Measurements from ENCODE around the gene KLK1.

KLK1 gene

DNA sequence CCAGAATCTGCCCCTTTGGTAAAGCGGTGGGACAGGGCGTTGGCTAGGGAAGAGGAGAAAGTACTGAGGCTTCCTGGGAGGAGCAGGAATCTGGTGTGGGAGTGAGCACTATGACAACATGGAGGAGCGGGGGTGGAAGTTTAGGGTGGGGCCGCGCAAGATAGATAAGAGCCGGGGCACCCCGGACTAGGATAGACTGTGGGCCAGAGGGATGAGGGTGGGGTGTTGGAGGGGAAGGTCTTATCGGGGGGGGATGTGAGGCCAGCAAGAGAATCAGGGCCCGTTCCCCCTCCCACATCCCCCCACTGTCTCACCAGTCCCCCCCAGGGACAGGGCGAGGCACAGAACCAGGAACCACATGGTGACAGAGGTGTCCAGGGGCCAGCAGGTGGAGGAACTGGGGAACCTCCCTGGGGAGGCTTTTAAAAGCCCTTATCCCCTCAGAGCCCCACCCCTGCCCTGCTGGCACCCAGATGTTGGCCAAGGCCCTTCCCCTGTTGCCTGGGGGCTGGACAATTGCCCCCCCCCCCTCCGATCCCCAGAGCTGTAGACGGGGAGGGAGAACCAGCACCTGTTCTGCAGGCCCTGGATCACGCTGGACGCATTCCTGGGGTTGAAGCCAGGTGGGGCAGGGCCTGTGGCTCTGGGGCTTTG, at the start of gene KLK1:
Gene KLK1 (minus strand): TSS at position 399 of the 654 bp plus-strand sequence. CDS start 39 bp downstream, at position 360.
- no peak for DNase-seq (ENCODE audit: low spot score)

DNA sequence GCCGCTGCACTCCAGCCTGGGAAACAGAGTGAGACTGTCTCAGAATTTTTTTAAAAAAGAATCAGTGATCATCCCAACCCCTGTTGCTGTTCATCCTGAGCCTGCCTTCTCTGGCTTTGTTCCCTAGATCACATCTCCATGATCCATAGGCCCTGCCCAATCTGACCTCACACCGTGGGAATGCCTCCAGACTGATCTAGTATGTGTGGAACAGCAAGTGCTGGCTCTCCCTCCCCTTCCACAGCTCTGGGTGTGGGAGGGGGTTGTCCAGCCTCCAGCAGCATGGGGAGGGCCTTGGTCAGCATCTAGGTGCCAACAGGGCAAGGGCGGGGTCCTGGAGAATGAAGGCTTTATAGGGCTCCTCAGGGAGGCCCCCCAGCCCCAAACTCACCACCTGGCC, 49.5 kb upstream of the KLK1 start, which contains the start of gene KLK2:
Gene KLK2 (plus strand): TSS at position 384 of the 400 bp plus-strand sequence. CDS start 35 bp downstream, outside the sequence.
- DNase-seq (ENCODE audit: low spot score), result no peak

DNA sequence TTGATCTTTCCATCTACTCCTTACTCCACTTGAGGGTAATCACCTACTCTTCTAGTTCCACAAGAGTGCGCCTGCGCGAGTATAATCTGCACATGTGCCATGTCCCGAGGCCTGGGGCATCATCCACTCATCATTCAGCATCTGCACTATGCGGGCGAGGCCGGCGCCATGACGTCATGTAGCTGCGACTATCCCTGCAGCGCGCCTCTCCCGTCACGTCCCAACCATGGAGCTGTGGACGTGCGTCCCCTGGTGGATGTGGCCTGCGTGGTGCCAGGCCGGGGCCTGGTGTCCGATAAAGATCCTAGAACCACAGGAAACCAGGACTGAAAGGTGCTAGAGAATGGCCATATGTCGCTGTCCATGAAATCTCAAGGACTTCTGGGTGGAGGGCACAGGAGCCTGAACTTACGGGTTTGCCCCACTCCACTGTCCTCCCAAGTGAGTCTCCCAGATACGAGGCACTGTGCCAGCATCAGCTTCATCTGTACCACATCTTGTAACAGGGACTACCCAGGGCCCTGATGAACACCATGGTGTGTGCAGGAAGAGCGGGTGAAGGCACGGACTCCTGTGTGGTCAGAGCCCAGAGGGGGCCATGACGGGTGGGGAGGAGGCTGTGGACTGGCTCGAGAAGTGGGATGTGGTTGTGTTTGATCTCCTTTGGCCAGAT, 47.0 kb upstream of the KLK1 start:
- DNase-seq (ENCODE audit: low spot score), result no peak

DNA sequence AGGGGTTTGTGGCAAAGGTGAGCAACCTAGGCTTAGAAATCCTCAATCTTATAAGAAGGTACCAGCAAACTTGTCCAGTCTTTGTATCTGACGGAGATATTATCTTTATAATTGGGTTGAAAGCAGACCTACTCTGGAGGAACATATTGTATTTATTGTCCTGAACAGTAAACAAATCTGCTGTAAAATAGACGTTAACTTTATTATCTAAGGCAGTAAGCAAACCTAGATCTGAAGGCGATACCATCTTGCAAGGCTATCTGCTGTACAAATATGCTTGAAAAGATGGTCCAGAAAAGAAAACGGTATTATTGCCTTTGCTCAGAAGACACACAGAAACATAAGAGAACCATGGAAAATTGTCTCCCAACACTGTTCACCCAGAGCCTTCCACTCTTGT, 45.9 kb upstream of the KLK1 start:
- DNase-seq (ENCODE audit: low spot score), result no peak

DNA sequence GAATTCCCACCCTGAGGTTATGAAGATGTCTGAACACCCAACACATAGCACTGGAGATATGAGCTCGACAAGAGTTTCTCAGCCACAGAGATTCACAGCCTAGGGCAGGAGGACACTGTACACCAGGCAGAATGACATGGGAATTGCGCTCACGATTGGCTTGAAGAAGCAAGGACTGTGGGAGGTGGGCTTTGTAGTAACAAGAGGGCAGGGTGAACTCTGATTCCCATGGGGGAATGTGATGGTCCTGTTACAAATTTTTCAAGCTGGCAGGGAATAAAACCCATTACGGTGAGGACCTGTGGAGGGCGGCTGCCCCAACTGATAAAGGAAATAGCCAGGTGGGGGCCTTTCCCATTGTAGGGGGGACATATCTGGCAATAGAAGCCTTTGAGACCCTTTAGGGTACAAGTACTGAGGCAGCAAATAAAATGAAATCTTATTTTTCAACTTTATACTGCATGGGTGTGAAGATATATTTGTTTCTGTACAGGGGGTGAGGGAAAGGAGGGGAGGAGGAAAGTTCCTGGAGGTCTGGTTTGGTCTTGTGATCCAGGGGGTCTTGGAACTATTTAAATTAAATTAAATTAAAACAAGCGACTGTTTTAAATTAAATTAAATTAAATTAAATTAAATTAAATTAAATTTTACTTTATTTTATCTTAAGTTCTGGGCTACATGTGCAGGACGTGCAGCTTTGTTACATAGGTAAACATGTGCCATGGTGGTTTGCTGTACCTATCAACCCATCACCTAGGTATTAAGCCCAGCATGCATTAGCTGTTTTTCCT, 38.1 kb upstream of the KLK1 start:
- DNase-seq (ENCODE audit: low spot score), result no peak

DNA sequence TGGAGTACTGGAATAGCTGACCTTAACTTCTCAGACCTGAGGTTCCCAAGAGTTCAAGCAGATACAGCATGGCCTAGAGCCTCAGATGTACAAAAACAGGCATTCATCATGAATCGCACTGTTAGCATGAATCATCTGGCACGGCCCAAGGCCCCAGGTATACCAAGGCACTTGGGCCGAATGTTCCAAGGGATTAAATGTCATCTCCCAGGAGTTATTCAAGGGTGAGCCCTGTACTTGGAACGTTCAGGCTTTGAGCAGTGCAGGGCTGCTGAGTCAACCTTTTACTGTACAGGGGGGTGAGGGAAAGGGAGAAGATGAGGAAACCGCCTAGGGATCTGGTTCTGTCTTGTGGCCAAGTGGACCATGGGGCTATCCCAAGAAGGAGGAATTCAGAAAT, 37.4 kb upstream of the KLK1 start:
- DNase-seq (ENCODE audit: low spot score), result no peak

DNA sequence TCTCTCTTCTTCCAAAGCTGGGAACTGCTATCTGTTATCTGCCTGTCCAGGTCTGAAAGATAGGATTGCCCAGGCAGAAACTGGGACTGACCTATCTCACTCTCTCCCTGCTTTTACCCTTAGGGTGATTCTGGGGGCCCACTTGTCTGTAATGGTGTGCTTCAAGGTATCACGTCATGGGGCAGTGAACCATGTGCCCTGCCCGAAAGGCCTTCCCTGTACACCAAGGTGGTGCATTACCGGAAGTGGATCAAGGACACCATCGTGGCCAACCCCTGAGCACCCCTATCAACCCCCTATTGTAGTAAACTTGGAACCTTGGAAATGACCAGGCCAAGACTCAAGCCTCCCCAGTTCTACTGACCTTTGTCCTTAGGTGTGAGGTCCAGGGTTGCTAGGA, 36.3 kb upstream of the KLK1 start:
- no peak for DNase-seq (ENCODE audit: low spot score)

DNA sequence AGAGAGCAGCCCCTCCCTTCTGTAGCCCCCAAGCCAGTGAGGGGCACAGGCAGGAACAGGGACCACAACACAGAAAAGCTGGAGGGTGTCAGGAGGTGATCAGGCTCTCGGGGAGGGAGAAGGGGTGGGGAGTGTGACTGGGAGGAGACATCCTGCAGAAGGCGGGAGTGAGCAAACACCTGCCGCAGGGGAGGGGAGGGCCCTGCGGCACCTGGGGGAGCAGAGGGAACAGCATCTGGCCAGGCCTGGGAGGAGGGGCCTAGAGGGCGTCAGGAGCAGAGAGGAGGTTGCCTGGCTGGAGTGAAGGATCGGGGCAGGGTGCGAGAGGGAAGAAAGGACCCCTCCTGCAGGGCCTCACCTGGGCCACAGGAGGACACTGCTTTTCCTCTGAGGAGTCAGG, 35.3 kb upstream of the KLK1 start:
- DNase-seq (ENCODE audit: low spot score), result no peak

DNA sequence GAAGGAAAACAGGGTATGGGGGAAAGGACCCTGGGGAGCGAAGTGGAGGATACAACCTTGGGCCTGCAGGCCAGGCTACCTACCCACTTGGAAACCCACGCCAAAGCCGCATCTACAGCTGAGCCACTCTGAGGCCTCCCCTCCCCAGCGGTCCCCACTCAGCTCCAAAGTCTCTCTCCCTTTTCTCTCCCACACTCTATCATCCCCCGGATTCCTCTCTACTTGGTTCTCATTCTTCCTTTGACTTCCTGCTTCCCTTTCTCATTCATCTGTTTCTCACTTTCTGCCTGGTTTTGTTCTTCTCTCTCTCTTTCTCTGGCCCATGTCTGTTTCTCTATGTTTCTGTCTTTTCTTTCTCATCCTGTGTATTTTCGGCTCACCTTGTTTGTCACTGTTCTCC, 33.8 kb upstream of the KLK1 start:
- no peak for DNase-seq (ENCODE audit: low spot score)

DNA sequence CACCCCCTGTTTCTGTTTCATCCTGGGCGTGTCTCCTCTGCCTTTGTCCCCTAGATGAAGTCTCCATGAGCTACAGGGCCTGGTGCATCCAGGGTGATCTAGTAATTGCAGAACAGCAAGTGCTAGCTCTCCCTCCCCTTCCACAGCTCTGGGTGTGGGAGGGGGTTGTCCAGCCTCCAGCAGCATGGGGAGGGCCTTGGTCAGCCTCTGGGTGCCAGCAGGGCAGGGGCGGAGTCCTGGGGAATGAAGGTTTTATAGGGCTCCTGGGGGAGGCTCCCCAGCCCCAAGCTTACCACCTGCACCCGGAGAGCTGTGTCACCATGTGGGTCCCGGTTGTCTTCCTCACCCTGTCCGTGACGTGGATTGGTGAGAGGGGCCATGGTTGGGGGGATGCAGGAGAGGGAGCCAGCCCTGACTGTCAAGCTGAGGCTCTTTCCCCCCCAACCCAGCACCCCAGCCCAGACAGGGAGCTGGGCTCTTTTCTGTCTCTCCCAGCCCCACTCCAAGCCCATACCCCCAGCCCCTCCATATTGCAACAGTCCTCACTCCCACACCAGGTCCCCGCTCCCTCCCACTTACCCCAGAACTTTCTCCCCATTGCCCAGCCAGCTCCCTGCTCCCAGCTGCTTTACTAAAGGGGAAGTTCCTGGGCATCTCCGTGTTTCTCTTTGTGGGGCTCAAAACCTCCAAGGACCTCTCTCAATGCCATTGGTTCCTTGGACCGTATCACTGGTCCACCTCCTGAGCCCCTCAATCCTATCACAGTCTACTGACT, 31.2 kb upstream of the KLK1 start, which contains the start of gene KLK3:
Gene KLK3 (plus strand): TSS at position 280 of the 775 bp plus-strand sequence. CDS start 41 bp downstream, at position 321.
- DNase-seq (ENCODE audit: low spot score), result no peak

DNA sequence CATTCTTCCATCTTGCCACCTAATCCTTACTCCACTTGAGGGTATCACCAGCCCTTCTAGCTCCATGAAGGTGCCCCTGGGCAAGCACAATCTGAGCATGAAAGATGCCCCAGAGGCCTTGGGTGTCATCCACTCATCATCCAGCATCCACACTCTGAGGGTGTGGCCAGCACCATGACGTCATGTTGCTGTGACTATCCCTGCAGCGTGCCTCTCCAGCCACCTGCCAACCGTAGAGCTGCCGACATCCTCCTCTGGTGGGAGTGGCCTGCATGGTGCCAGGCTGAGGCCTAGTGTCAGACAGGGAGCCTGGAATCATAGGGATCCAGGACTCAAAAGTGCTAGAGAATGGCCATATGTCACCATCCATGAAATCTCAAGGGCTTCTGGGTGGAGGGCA, 28.0 kb upstream of the KLK1 start:
- DNase-seq (ENCODE audit: low spot score), result no peak

DNA sequence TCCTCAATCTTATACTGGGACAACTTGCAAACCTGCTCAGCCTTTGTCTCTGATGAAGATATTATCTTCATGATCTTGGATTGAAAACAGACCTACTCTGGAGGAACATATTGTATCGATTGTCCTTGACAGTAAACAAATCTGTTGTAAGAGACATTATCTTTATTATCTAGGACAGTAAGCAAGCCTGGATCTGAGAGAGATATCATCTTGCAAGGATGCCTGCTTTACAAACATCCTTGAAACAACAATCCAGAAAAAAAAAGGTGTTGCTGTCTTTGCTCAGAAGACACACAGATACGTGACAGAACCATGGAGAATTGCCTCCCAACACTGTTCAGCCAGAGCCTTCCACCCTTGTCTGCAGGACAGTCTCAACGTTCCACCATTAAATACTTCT, 27.2 kb upstream of the KLK1 start:
- DNase-seq (ENCODE audit: low spot score), result no peak

DNA sequence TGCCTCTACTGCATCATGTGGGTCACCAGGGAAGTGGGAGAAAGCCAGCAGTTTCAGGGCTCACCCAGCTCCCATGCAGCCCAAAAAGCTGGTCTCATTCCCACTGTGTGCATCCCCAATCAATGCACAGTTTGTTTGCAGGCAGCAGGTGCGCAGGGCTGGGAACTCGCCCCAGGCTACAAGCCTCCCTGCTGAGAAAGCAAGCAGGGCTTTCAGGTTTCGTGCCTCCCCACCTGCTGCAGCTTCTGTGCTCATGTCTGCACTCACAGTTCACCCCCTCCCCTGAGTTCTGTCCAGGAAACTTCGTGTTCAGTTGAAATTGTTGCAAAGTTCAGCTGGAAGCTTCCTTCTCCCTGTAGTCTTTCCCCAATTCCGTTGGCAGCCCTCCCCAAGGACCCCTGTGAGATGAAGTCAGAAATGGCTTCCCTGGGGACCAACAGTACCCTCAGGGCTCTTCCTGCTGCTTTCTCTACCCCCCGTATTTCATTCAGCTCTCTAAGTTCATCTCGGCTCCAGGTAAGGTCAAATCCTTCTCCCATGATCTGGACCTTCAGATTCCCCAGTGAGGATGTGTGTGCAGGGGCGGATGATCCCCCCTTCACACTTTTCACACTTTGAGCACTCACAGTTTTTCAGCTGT, 20.8 kb upstream of the KLK1 start:
- DNase-seq (ENCODE audit: low spot score), result no peak

DNA sequence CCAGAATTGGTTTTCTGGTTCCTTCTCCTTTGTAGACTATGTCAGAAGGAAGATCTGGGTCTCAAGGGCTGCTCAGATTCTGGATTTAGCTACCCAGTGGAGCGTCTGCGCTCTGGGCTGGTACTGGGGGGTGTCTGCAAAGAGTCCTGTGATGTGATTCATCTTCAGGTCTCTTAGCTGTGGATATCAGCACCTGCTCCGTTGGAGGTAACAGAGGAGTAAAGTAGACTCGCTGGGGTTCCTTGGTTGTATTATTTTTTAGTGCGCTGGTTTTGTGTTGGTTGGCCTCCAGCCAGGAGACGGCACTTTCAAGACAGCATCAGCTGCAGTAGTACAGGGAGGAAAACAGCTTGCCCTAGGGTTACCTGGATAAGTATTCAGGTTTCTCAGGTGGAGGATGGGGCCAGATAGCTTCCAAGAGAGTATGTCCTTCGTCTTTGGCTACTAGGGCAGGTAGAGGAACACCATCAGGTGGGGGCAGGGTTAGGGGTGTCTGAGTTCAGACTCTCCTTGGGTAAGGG, 20.2 kb upstream of the KLK1 start:
- no peak for DNase-seq (ENCODE audit: low spot score)

DNA sequence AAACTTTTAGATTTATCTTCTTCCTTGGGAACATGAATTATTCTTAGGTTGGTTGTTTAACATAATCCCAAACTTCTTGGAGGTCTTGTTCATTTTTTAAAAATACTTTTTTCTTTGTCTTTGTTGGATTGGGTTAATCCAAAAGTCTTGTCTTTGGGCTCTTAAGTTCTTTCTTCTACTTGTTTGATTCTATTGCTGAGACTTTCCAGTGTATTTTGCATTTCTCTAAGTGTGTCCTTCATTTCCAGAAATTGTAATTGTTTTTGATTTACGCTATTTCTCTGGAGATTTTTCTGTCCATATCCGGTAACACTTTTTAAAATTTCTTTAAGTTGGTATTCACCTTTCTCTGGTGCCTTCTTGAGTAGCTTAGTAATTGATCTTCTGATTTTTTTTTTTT, 19.6 kb upstream of the KLK1 start:
- DNase-seq (ENCODE audit: low spot score), result no peak

DNA sequence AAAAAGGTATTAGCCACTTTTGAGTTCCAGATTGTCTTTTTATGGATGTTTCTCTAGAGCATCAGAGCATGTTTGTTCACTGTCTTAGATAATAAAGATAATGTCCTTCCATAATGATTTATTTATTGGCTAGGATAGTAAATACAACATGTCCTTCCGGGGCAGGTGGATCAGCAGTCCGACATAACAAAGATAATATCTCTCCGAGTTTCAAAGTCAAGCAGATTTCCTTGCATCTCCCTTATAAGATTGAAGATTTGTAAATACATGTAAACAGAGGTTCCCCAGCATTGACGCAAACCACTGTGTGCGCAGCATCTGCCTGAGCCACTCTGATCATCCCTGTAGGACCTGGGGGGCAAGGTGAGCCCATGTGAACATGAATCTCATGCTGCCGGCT, 18.5 kb upstream of the KLK1 start:
- DNase-seq (ENCODE audit: low spot score), result no peak

DNA sequence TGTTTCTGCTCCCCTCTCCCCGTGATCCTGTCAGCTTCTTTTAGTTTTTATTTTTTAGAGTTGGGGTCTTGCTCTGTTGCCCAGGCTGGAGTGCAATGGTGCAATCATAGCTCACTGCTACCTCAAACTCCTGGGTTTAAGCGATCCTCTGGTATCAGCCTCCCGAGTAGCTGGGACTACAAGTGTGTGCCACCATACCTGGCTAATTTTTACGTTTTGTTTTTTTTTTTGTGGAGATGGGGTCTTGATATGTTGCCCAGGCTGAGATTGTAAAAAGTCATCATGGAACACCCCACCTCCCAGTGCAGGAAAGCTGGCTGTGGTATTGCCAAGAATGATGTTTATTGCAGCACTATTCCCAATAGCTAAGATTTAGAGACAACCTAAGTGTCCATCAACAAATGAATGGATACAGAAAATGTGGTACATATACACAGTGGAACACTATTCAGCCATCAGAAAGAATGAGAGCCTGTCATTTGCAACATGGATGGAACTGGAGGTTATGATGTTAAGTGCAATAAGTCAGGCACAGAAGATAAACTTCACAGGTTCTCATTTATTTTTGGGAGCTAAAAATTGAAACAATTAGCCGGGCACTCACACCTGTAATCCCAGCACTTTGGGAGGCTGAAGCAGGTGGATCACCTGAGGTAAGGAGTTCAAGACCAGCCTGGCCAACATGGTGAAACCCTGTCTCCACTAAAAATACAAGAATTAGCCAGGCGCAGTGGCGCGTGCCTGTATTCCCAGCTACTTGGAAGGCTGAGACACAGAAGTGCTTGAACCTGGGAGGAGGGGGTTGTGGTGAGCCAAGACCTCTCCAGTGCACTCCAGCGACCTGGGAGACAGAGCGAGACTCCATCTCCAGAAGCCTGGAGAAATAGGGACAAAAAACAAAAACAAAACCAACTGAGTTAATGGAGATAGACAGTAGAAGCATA, 16.4 kb upstream of the KLK1 start:
- DNase-seq (ENCODE audit: low spot score), result no peak

DNA sequence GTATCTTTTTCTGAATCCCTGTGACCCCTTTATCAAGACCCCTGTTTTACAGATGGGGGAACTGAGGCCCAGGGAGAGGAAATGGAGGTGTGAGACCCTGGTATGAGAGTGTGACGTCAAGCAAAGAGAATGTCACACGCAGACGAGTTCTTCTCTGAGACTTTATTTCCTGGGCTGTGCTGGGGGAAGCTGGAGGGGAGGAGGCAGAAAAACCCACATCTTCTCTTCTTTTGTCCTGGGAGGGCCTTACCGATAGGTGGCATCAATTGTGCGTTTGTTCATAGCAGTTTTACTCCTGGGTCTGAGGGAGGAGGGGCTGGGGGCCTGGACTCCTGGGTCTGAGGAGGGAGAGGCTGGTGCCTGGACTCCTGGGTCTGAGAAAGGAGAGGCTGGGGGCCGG, 14.7 kb upstream of the KLK1 start:
- no peak for DNase-seq (ENCODE audit: low spot score)

DNA sequence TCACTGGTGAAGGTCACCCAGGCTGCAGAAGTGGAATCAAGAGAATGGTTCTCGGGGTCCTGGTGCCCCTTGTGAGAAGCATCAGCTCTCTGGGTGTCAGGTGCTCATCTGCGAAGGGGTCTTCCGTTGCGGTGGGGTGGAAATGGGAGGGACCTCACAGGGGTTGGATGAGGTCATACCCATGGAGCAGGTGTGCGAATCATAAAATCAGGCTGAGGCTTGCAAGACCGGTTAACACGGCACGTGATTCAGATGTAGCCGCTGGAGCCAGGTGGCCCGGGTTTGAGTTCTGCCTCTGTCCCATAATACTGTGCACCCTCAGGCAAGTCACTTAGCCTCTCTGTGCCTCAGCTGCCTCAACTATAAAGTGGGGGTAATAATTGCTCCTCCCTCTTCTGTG, 13.7 kb upstream of the KLK1 start:
- DNase-seq (ENCODE audit: low spot score), result no peak

DNA sequence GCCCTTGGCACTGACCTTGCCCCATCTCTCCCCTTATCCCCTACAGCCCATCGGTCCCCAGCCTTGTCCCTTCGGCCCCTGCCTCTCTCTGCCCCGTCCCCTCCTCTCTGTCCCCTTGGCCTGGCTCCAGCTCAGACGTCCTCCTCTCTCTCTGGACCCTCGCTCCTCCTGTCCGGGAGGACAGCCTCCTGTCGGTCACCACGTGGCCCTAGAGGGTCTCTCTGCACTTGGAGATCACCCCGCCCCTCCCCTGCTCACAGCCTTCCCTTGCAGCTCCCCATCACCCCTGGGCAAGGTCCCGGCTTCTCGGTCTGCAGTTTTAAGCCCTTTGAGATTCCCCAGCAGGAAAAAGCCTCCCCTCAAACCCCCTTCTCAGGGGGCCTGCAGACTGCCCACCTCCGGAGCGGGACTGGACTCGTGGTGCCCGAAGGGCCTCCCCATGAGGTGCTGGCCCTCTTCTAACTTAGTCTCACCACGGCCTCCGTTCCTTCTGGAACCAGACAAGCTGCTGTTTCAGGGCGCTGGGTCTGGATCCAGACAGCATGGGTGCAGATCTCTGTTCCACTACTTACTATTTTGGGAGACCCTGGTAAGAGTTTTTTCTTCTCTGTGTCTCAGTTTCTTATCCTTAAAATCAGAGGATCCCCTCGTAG, 13.1 kb upstream of the KLK1 start:
- no peak for DNase-seq (ENCODE audit: low spot score)

All from germinal center (tissue), 1 donor.